Ascending aorta (tissue), 2 donors: Measurements from ENCODE around the gene RFX2. TPM values are rescaled to one million over a fixed set of nuclear protein-coding genes. Genes with fewer than 3 reads are reported as not detected.

Experiments
- DNase-seq, 2 donors: peaks; one replicate each; pipeline ENCODE4 v3.0.0-alpha.2; 2019; ENCODE audit warnings: low spot score in 2 of 2
- H3K27ac ChIP-seq, 2 donors: fragments of 200-600 bp; sonication (generic); one replicate each; pipeline ENCODE4 v1.5.1; 2016 to 2017; ENCODE audit warnings: mild to moderate bottlenecking in 1 of 2
- H3K27me3 ChIP-seq: fragments of 200-600 bp; sonication (generic); one replicate; pipeline ENCODE4 v1.5.1; 2017
- H3K36me3 ChIP-seq, 2 donors: fragments of 200-600 bp; sonication (generic); one replicate each; pipeline ENCODE4 v1.5.1; 2016
- H3K4me1 ChIP-seq, 2 donors: fragments of 200-600 bp; sonication (generic); one replicate each; pipeline ENCODE4 v1.5.1; 2016 to 2017; ENCODE audit warnings: mild to moderate bottlenecking in 1 of 2
- H3K4me3 ChIP-seq, 2 donors: fragments of 200-600 bp; sonication (generic); one replicate each; pipeline ENCODE4 v1.5.1; 2016 to 2017; ENCODE audit warnings: mild to moderate bottlenecking in 1 of 2
- H3K9me3 ChIP-seq, 2 donors: fragments of 200-600 bp; sonication (generic); one replicate each; pipeline ENCODE4 v1.5.1; 2016
- intact Hi-C: fragments of 100-400 bp; cut with DNase I; formaldehyde crosslinking; loops from one replicate; pipeline ENCODE4 v1.15.1; 2023
- total RNA-seq: library from RNA; depleted of rRNA; stranded (reverse); fragments of >200 nt; gene quantifications from one replicate; pipeline ENCODE4 v1.1.0, GENCODE V29; 2016
- TF ChIP-seq, protein P1 (sequence below), 3 experiments: fragments of 200-600 bp in 2 of 3; fragments of 450-650 bp in 1 of 3; sonication (generic) in 2 of 3; IDR thresholded peaks; one replicate each; pipeline ENCODE4 v1.5.1; 2016 to 2019; ENCODE audit warnings: antibody characterized with exemption in 3 of 3, mild to moderate bottlenecking in 1 of 3, moderate library complexity in 1 of 3

RFX2 gene
- total RNA-seq, 1 donor from 2014 or later = 107 TPM

DNA sequence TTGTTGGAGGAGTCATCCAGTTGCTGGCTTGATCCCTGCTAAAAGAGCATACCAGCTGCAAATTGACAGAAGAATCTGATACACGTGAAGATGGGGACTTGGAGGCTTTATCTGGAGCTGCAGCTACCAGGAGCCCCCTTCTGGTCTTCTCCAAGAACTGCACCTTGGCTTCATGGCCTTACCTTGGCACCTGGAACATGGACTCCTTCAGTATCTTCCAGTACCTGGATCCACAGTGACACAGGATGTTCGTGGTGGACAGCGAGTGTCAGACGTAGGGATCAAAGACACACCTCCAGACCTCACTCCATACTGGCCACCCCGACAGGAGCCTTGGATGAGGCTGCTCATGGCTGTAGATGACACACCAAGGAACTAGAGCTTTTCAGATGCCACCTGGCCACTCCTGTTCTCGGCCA is 15.3 kb upstream of the RFX2 start:
- TF ChIP-seq, protein P1, sequence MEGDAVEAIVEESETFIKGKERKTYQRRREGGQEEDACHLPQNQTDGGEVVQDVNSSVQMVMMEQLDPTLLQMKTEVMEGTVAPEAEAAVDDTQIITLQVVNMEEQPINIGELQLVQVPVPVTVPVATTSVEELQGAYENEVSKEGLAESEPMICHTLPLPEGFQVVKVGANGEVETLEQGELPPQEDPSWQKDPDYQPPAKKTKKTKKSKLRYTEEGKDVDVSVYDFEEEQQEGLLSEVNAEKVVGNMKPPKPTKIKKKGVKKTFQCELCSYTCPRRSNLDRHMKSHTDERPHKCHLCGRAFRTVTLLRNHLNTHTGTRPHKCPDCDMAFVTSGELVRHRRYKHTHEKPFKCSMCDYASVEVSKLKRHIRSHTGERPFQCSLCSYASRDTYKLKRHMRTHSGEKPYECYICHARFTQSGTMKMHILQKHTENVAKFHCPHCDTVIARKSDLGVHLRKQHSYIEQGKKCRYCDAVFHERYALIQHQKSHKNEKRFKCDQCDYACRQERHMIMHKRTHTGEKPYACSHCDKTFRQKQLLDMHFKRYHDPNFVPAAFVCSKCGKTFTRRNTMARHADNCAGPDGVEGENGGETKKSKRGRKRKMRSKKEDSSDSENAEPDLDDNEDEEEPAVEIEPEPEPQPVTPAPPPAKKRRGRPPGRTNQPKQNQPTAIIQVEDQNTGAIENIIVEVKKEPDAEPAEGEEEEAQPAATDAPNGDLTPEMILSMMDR (IDR thresholded peaks at IDR 0.05) = peak; percentile 90 to 98 (median 95)
- peak in 1 of 2 donors; percentile 80 for DNase-seq
- Histone ChIP-seq H3K36me3 (no peaks in the 10 kb centered on the region), H3K9me3 (peaks cover 0 to 9% of the 10 kb centered on the region in 2 donors), H3K4me1 (no peaks in the 10 kb centered on the region), H3K27ac (no peak overlapping the region), H3K4me3 (no peak overlapping the region), H3K27me3 (no peaks in the 10 kb centered on the region)
- intact Hi-C loops = loop anchor here (1.0 to 5.0 kb wide), 3 partner anchors 14 to 138 kb away; no protein-coding TSS in a partner anchor

DNA sequence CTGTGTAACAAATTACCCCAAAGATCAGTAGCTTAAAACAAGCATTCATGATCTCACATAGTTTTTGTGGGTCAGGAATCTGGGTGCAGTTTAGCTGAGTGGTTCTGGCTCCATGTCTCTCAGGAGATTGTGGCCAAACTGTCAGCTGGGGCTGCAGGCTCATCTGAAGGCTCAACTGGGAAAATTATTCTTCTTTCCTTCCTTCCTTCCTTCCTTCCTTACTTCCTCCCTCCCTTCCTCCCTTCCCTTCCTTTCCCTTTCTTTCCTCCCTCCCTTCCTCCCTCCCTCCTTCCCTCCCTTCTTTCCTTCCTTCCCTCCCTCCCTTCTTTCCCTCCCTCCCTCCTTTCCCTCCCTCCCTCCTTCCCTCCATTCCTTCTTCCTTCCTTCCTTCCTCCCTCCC is 8.7 kb upstream of the RFX2 start:
- no peak for DNase-seq
- intact Hi-C loops = no loop called here

DNA sequence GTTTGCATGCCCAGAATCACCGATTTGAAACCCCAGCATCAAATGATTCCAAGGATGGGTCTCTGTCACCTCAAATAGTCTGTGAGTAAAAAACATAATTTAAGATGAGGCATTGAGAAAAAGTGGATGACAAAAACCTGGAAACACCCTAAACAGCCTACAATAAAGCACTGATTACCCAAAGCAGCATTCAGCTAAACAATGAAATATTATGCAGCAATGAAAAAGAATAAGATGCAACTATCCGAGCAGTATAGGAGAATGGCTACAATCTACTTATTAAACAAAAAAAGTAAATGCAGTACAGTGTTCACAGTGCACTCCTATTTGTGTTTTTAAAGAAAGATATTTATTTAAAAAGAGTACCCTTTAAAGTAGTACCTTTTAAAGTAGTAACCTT is 7.7 kb upstream of the RFX2 start:
- no peak for DNase-seq
- H3K9me3 ChIP-seq = no peaks in the 10 kb centered on the region
- H3K4me3 ChIP-seq = no peak overlapping the region
- TF ChIP-seq, protein P1 (IDR thresholded peaks at IDR 0.05) = no peak
- H3K36me3 ChIP-seq = no peaks in the 10 kb centered on the region
- no peaks in the 10 kb centered on the region for H3K27me3 ChIP-seq
- no peak overlapping the region for H3K27ac ChIP-seq
- intact Hi-C loops = no loop called here
- H3K4me1 ChIP-seq = no peaks in the 10 kb centered on the region

More for the DNA sequence above, 8.7 kb upstream of the RFX2 start:
- H3K9me3 ChIP-seq = no peaks in the 10 kb centered on the region
- TF ChIP-seq, protein P1 (IDR thresholded peaks at IDR 0.05) = no peak
- H3K27ac ChIP-seq = no peak overlapping the region
- no peaks in the 10 kb centered on the region for H3K4me1 ChIP-seq
- no peaks in the 10 kb centered on the region for H3K27me3 ChIP-seq
- H3K4me3 ChIP-seq = no peak overlapping the region
- H3K36me3 ChIP-seq = no peaks in the 10 kb centered on the region

DNA sequence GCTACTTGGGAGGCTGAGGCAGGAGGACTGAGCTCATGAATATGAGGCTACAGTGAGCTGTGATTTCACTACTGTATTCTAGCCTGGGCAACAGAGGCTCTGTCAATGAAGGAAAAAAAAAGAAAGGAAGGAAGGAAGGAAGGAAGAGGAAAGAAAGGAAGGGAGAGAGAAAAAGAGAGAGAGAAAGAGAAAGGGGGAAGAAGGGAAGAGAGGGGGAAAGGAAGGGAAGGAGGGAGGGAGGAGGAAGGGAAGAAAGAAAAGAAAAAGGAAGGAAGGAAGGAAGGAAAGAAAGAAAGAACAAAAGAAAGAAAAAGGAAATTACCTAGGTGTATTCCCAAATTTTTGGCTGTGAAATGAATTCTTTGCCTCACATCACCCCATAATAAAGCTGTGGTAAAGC is 7.2 kb upstream of the RFX2 start:
- Histone ChIP-seq H3K27me3 (no peaks in the 10 kb centered on the region), H3K4me1 (no peaks in the 10 kb centered on the region), H3K4me3 (no peak overlapping the region), H3K27ac (no peak overlapping the region), H3K9me3 (no peaks in the 10 kb centered on the region), H3K36me3 (no peaks in the 10 kb centered on the region)
- intact Hi-C loops = no loop called here
- DNase-seq = no peak
- TF ChIP-seq, protein P1 (IDR thresholded peaks at IDR 0.05) = no peak

DNA sequence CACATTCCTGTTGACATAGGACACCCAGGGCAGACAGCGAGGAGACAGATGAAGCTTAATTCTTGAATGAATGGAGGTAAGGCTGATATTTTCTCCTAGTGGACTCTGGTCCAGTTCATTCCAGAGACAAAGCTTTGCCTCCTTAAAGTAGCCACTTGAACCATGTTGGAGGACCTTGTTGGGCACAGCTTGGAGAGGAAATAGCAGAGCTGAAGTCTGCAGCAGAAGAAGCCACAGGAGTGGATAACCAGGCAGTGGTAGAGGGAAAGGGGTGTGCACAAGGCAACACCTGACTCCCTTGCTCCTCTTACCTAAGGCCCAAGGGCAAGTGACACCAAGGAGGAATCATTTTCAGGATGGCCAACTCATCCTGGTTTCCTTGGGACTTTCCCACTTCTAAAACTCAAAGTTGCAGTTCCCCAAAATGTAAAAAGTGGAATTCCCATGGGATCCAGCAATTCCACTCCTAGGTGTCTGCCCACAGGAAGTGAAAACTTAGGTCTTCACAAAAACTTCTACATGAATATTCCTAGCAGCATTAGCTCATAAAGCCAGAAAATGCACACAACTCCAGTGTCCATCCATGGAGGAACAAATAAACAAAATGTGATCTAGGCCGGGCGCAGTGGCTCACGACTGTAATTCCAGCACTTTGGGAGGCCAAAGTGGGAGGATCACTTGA is 6.6 kb upstream of the RFX2 start:
- H3K27ac ChIP-seq = no peak overlapping the region
- intact Hi-C loops = no loop called here
- no peaks in the 10 kb centered on the region for H3K27me3 ChIP-seq
- H3K36me3 ChIP-seq = no peaks in the 10 kb centered on the region
- no peaks in the 10 kb centered on the region for H3K9me3 ChIP-seq
- H3K4me3 ChIP-seq = no peak overlapping the region
- no peak for DNase-seq
- no peaks in the 10 kb centered on the region for H3K4me1 ChIP-seq
- TF ChIP-seq, protein P1 (IDR thresholded peaks at IDR 0.05) = no peak
